Stimulated activated CD8-positive, alpha-beta memory T cell treated with anti-CD3 and anti-CD28 coated beads, Interleukin-15, amount 100 ng/mL, for 1 hour (primary cell): Measurements from ENCODE around the gene DRAM2.
"Not testable (repeated sequence)": the region's sequence is repeated elsewhere in the genome, so short reads cannot be mapped to it uniquely, and the experiment has no call there.

Experiments
- DNase-seq: peaks from one replicate; pipeline ENCODE4 v3.0.0-alpha.2; 2020; ENCODE audit warnings: low read depth

The DRAM2 gene

GRCh38 chr1:111079329-111079728, 60.6 kb downstream of the DRAM2 start:
- DNase-seq: not testable (repeated sequence)

DNA sequence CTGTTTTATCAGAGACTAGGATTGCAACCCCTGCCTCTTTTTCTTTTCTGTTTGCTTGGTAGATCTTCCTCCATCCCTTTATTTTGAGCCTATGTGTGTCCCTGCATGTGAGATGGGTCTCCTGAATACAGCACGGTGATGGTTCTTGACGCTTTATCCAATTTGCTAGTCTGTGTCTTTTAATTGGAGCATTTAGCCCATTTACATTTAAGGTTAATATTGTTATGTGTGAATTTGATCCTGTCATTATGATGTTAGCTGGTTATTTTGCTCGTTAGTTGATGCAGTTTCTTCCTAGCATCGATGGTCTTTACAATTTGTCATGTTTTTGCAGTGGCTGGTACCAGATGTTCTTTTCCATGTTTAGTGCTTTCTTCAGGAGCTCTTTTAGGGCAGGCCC, 62.6 kb downstream of the DRAM2 start:
- DNase-seq: not testable (repeated sequence)
